SU-DHL-6 (cell line): Measurements from ENCODE around the gene STAT2.

ENCODE experiments used
- CTCF ChIP-seq: fragments of 200-600 bp; sonication (generic); IDR thresholded peaks from one replicate; pipeline ENCODE4 v1.5.1; 2017; ENCODE audit warnings: antibody characterized with exemption, mild to moderate bottlenecking, low read length, moderate library complexity; ENCODE audit not compliant: insufficient read depth, poor library complexity, severe bottlenecking
- EZH2phosphoT487 ChIP-seq: fragments of 200-600 bp; sonication (generic), shearing (Covaris generic); conservative IDR thresholded peaks from 2 replicates; pipeline ENCODE4 v1.6.1; 2018; ENCODE audit warnings: mild to moderate bottlenecking, antibody characterized with exemption, low read length, moderate library complexity, mixed read lengths

GRCh38 chr12:56330936-56331490 lies 28.9 kb downstream of the STAT2 start:
- TF ChIP-seq CTCF (no peak), EZH2phosphoT487 (no peak)
